Vagina (tissue), 2 donors: ENCODE results near the gene ZNF425. TPM values are rescaled to one million over a fixed set of nuclear protein-coding genes. Genes with fewer than 3 reads are reported as not detected.

Experiments
- DNase-seq, 2 donors: peaks; one replicate each; pipeline ENCODE4 v3.0.0-alpha.2; 2017; ENCODE audit errors: extremely low spot score in 2 of 2
- H3K27ac ChIP-seq: fragments of 200-600 bp; sonication (generic); one replicate; pipeline ENCODE4 v1.5.1; 2019
- H3K27me3 ChIP-seq: fragments of 200-600 bp; sonication (generic); one replicate; pipeline ENCODE4 v1.5.1; 2019
- H3K36me3 ChIP-seq, 2 donors: fragments of 200-600 bp; sonication (generic); one replicate each; pipeline ENCODE4 v1.5.1; 2017 to 2019
- H3K4me1 ChIP-seq: fragments of 200-600 bp; sonication (generic); one replicate; pipeline ENCODE4 v1.5.1; 2019
- H3K4me3 ChIP-seq, 2 donors: fragments of 200-600 bp; sonication (generic); 1 replicate in 1 of 2; 2 replicates in 1 of 2; pipeline ENCODE4 v1.5.1; 2016 to 2019
- H3K9me3 ChIP-seq: fragments of 200-600 bp; sonication (generic); one replicate; pipeline ENCODE4 v1.5.1; 2019
- CTCF ChIP-seq, 3 experiments: fragments of 450-650 bp in 2 of 3; fragments of 200-600 bp in 1 of 3; sonication (generic) in 1 of 3; IDR thresholded peaks; one replicate each; pipeline ENCODE4 v1.5.1; 2017 to 2019; ENCODE audit warnings: antibody characterized with exemption in 3 of 3, mild to moderate bottlenecking in 2 of 3, moderate library complexity in 2 of 3
- POLR2A ChIP-seq, 2 donors: fragments of 450-650 bp; IDR thresholded peaks; one replicate each; pipeline ENCODE4 v1.6.1; 2017; ENCODE audit warnings: antibody characterized with exemption in 2 of 2, mild to moderate bottlenecking in 2 of 2, moderate library complexity in 2 of 2
- POLR2AphosphoS5 ChIP-seq, 2 donors: sonication (generic); formaldehyde crosslinking; IDR thresholded peaks; one replicate each; pipeline ENCODE4 v1.9.0; 2017; ENCODE audit warnings: antibody characterized with exemption in 2 of 2, mild to moderate bottlenecking in 2 of 2, low read depth in 1 of 2; ENCODE audit not compliant: insufficient read depth in 1 of 2
- intact Hi-C: fragments of 100-400 bp; cut with DNase I; formaldehyde crosslinking; loops from one replicate; pipeline ENCODE4 v1.15.1; 2023
- total RNA-seq: library from RNA; depleted of rRNA; stranded (reverse); fragments of >200 nt; gene quantifications from one replicate; pipeline ENCODE4 v1.2.3, GENCODE V29; 2016

ZNF425 gene
- total RNA-seq, 1 donor from 2014 or later = 2.9 TPM

GRCh38 chr7:149166142-149166541 is 40.0 kb upstream of the ZNF425 start:
- DNase-seq = no peak
- Histone ChIP-seq H3K4me3 (no peak overlapping the region), H3K9me3 (no peaks in the 10 kb centered on the region), H3K36me3 (peaks cover 0 to 51% of the 10 kb centered on the region in 2 donors), H3K27me3 (no peaks in the 10 kb centered on the region), H3K4me1 (no peaks in the 10 kb centered on the region), H3K27ac (no peak overlapping the region)
- intact Hi-C loops = no loop called here
- TF ChIP-seq POLR2AphosphoS5 (IDR thresholded peaks at IDR 0.05; ENCODE audit: insufficient read depth in 1 of 2, low read depth in 1 of 2) = no peak

GRCh38 chr7:149161241-149161848 is 35.2 kb upstream of the ZNF425 start:
- H3K9me3 ChIP-seq = no peaks in the 10 kb centered on the region
- no peak for TF ChIP-seq POLR2A (IDR thresholded peaks at IDR 0.05)
- TF ChIP-seq CTCF (IDR thresholded peaks at IDR 0.05) = no peak
- no peak for TF ChIP-seq POLR2AphosphoS5 (IDR thresholded peaks at IDR 0.05; ENCODE audit: insufficient read depth in 1 of 2, low read depth in 1 of 2)
- H3K27me3 ChIP-seq = no peaks in the 10 kb centered on the region
- intact Hi-C loops = no loop called here
- no peaks in the 10 kb centered on the region for H3K4me1 ChIP-seq
- H3K4me3 ChIP-seq = no peak overlapping the region
- DNase-seq = no peak
- H3K27ac ChIP-seq = no peak overlapping the region
- H3K36me3 ChIP-seq = peaks cover 0 to 23% of the 10 kb centered on the region in 2 donors

GRCh38 chr7:149156898-149157297 is 30.8 kb upstream of the ZNF425 start:
- Histone ChIP-seq H3K4me1 (peaks cover 14% of the 10 kb centered on the region), H3K9me3 (no peaks in the 10 kb centered on the region), H3K4me3 (no peak overlapping the region), H3K36me3 (peaks cover 3 to 35% of the 10 kb centered on the region in 2 donors), H3K27ac (no peak overlapping the region), H3K27me3 (no peaks in the 10 kb centered on the region)
- no peak for DNase-seq
- intact Hi-C loops = loop anchor here (10.0 kb wide), 2 partner anchors 62 to 1732 kb away; partner anchors contain the start of gene ZNF786
- TF ChIP-seq POLR2AphosphoS5 (IDR thresholded peaks at IDR 0.05; ENCODE audit: insufficient read depth in 1 of 2, low read depth in 1 of 2) = no peak
- no peak for TF ChIP-seq POLR2A (IDR thresholded peaks at IDR 0.05)
- TF ChIP-seq CTCF (IDR thresholded peaks at IDR 0.05) = no peak

GRCh38 chr7:149154056-149154455 is 27.9 kb upstream of the ZNF425 start:
- Histone ChIP-seq H3K27me3 (no peaks in the 10 kb centered on the region), H3K27ac (no peak overlapping the region), H3K4me3 (no peak overlapping the region), H3K36me3 (peaks cover 3 to 35% of the 10 kb centered on the region in 2 donors), H3K4me1 (peaks cover 27% of the 10 kb centered on the region), H3K9me3 (no peaks in the 10 kb centered on the region)
- no peak for DNase-seq
- intact Hi-C loops = loop anchor here (10.0 kb wide), 2 partner anchors 59 to 1729 kb away; partner anchors contain the start of gene ZNF786
- no peak for TF ChIP-seq POLR2AphosphoS5 (IDR thresholded peaks at IDR 0.05; ENCODE audit: insufficient read depth in 1 of 2, low read depth in 1 of 2)
- no peak for TF ChIP-seq POLR2A (IDR thresholded peaks at IDR 0.05)

GRCh38 chr7:149153346-149153745 is 27.2 kb upstream of the ZNF425 start:
- Histone ChIP-seq H3K4me1 (peaks cover 34% of the 10 kb centered on the region), H3K4me3 (no peak overlapping the region), H3K9me3 (no peaks in the 10 kb centered on the region), H3K27me3 (no peaks in the 10 kb centered on the region), H3K27ac (no peak overlapping the region), H3K36me3 (peaks cover 3 to 35% of the 10 kb centered on the region in 2 donors)
- TF ChIP-seq CTCF (IDR thresholded peaks at IDR 0.05) (no peak), POLR2A (IDR thresholded peaks at IDR 0.05) (no peak), POLR2AphosphoS5 (IDR thresholded peaks at IDR 0.05; ENCODE audit: insufficient read depth in 1 of 2, low read depth in 1 of 2) (no peak)
- DNase-seq = no peak
- intact Hi-C loops = loop anchor here (10.0 kb wide), 2 partner anchors 59 to 1729 kb away; partner anchors contain the start of gene ZNF786

GRCh38 chr7:149150981-149151380 is 24.9 kb upstream of the ZNF425 start:
- Histone ChIP-seq H3K27ac (no peak overlapping the region), H3K36me3 (peaks cover 3 to 19% of the 10 kb centered on the region in 2 donors), H3K4me1 (peaks cover 42% of the 10 kb centered on the region), H3K9me3 (no peaks in the 10 kb centered on the region), H3K27me3 (no peaks in the 10 kb centered on the region), H3K4me3 (no peak overlapping the region)
- TF ChIP-seq POLR2AphosphoS5 (IDR thresholded peaks at IDR 0.05; ENCODE audit: insufficient read depth in 1 of 2, low read depth in 1 of 2) (no peak), CTCF (IDR thresholded peaks at IDR 0.05) (no peak), POLR2A (IDR thresholded peaks at IDR 0.05) (no peak)
- DNase-seq = no peak
- intact Hi-C loops = loop anchor here (10.0 kb wide), 2 partner anchors 56 to 1726 kb away; partner anchors contain the start of gene ZNF786
